SK-N-SH (cell line): Measurements from ENCODE around the gene RPL26. TPM values are rescaled to one million over a fixed set of nuclear protein-coding genes. Genes with fewer than 3 reads are reported as not detected.

Experiments
- CTCF ChIA-PET: fragments of 300-600, 350-600 bp; formaldehyde crosslinking; extraction: SDS; loops from one replicate; lab custom pipeline; 2021; lab: Yijun Ruan, JAX
- POLR2A ChIA-PET: fragments of 350-600 bp; sonication (Branson Sonifier 250); formaldehyde crosslinking; extraction: SDS; loops from one replicate; lab custom pipeline; 2020; ENCODE audit warnings: antibody characterized with exemption, inconsistent platforms; lab: Yijun Ruan, JAX
- DNase-seq: peaks from one replicate; pipeline ENCODE4 v3.0.0; 2012
- H2AFZ ChIP-seq: fragments of 200-600 bp; sonication (generic); 2 replicates; pipeline ENCODE4 v1.8.1; 2016; ENCODE audit warnings: antibody characterized with exemption, mild to moderate bottlenecking, low read depth
- H3F3A ChIP-seq: fragments of 200-600 bp; sonication (generic); replicated peaks from 2 replicates; pipeline ENCODE3; 2016; ENCODE audit warnings: antibody characterized with exemption, mild to moderate bottlenecking; ENCODE audit not compliant: insufficient read depth
- H3K27ac ChIP-seq, 2 experiments: fragments of 200-500 bp in 1 of 2; fragments of 200-600 bp in 1 of 2; sonication (Bioruptor generic) in 1 of 2; sonication (generic), shearing (Covaris generic) in 1 of 2; 2 replicates each; pipeline versions ENCODE4 v1.5.1 to v1.6.1; 2014 to 2016; ENCODE audit warnings: low read depth in 2 of 2, inconsistent platforms in 1 of 2, low read length in 1 of 2, mild to moderate bottlenecking in 1 of 2, mixed read lengths in 1 of 2
- H3K27me3 ChIP-seq: fragments of 200-600 bp; sonication (generic), shearing (Covaris generic); 2 replicates; pipeline ENCODE4 v1.6.1; 2016; ENCODE audit warnings: mixed run types; ENCODE audit not compliant: insufficient read depth
- H3K36me3 ChIP-seq, 2 experiments: fragments of 200-500 bp in 1 of 2; fragments of 200-600 bp in 1 of 2; sonication (Bioruptor generic) in 1 of 2; sonication (generic) in 1 of 2; replicated peaks in 1 of 2; 2 replicates each; pipeline versions ENCODE3 to v1.5.1; 2014 to 2016; ENCODE audit warnings: low read length in 1 of 2, mild to moderate bottlenecking in 1 of 2; ENCODE audit not compliant: insufficient read depth in 2 of 2, control insufficient read depth in 1 of 2
- H3K4me1 ChIP-seq, 2 experiments: fragments of 200-500 bp in 1 of 2; fragments of 200-600 bp in 1 of 2; sonication (Bioruptor generic) in 1 of 2; sonication (generic), shearing (Covaris generic) in 1 of 2; 2 replicates each; pipeline versions ENCODE4 v1.5.1 to v1.6.1; 2014 to 2016; ENCODE audit warnings: low read depth in 1 of 2, low read length in 1 of 2, mixed run types in 1 of 2; ENCODE audit not compliant: insufficient read depth in 2 of 2, control insufficient read depth in 1 of 2
- H3K4me2 ChIP-seq: fragments of 200-600 bp; sonication (generic), shearing (Covaris generic); 2 replicates; pipeline ENCODE4 v1.6.1; 2017; ENCODE audit warnings: mixed run types
- H3K4me3 ChIP-seq, 2 experiments: fragments of 200-500 bp in 1 of 2; fragments of 200-600 bp in 1 of 2; sonication (Bioruptor generic) in 1 of 2; sonication (generic), shearing (Covaris generic) in 1 of 2; 2 replicates each; pipeline versions ENCODE4 v1.5.1 to v1.8.1; 2014 to 2016; ENCODE audit warnings: low read depth in 2 of 2, inconsistent platforms in 1 of 2, low read length in 1 of 2, mild to moderate bottlenecking in 1 of 2, mixed read lengths in 1 of 2, moderate library complexity in 1 of 2
- H3K79me2 ChIP-seq: fragments of 200-600 bp; sonication (generic); 2 replicates; pipeline ENCODE4 v1.8.1; 2017; ENCODE audit warnings: mild to moderate bottlenecking; ENCODE audit not compliant: insufficient read depth
- H3K9ac ChIP-seq: fragments of 200-600 bp; sonication (generic); 2 replicates; pipeline ENCODE4 v1.6.1; 2017; ENCODE audit warnings: mixed run types
- H3K9me2 ChIP-seq: fragments of 200-600 bp; sonication (generic); 2 replicates; pipeline ENCODE4 v1.6.1; 2017; ENCODE audit warnings: mixed run types
- H3K9me3 ChIP-seq: fragments of 200-600 bp; sonication (generic); 2 replicates; pipeline ENCODE4 v1.6.1; 2017; ENCODE audit warnings: mixed run types, mild to moderate bottlenecking, moderate library complexity
- H4K20me1 ChIP-seq: fragments of 200-600 bp; sonication (generic); 2 replicates; pipeline ENCODE4 v1.6.1; 2017; ENCODE audit warnings: mild to moderate bottlenecking, mixed run types; ENCODE audit not compliant: insufficient read depth
- FOSL2 ChIP-seq: IDR thresholded peaks from 2 replicates; pipeline ENCODE4 v1.4.0; 2012; ENCODE audit warnings: low read depth, mild to moderate bottlenecking, moderate library complexity, borderline replicate concordance
- JUND ChIP-seq: IDR thresholded peaks from 2 replicates; pipeline ENCODE4 v1.4.0; 2012
- MEF2A ChIP-seq: IDR thresholded peaks from 2 replicates; pipeline ENCODE4 v1.4.0; 2012; ENCODE audit warnings: low read depth, borderline replicate concordance
- NFIC ChIP-seq: IDR thresholded peaks from 2 replicates; pipeline ENCODE4 v1.4.0; 2012; ENCODE audit warnings: borderline replicate concordance
- NRF1 ChIP-seq: IDR thresholded peaks from 2 replicates; pipeline ENCODE4 v1.6.1; 2012; ENCODE audit warnings: low read depth, mild to moderate bottlenecking, low read length
- POLR2AphosphoS5 ChIP-seq: IDR thresholded peaks from 2 replicates; pipeline ENCODE4 v1.6.1; 2012; ENCODE audit warnings: low read depth, low read length
- RAD21 ChIP-seq: IDR thresholded peaks from 2 replicates; pipeline ENCODE4 v1.6.1; 2012; ENCODE audit warnings: mild to moderate bottlenecking, low read length
- RFX5 ChIP-seq: IDR thresholded peaks from 2 replicates; pipeline ENCODE4 v1.6.1; 2012; ENCODE audit warnings: mild to moderate bottlenecking, improper control_type of control experiment, low read length
- SIN3A ChIP-seq: IDR thresholded peaks from 2 replicates; pipeline ENCODE4 v1.6.1; 2012; ENCODE audit warnings: low read depth, mild to moderate bottlenecking, low read length, moderate library complexity, borderline replicate concordance
- TAF1 ChIP-seq: IDR thresholded peaks from 2 replicates; pipeline ENCODE4 v1.6.1; 2012; ENCODE audit warnings: low read depth, mild to moderate bottlenecking, low read length, moderate library complexity, borderline replicate concordance
- TEAD4 ChIP-seq: IDR thresholded peaks from 2 replicates; pipeline ENCODE4 v1.4.0; 2012; ENCODE audit warnings: mild to moderate bottlenecking, borderline replicate concordance; ENCODE audit not compliant: insufficient read depth
- WGBS: methylation state at CpG from one replicate; pipeline ENCODE4 v1.1.6; 2017; ENCODE audit warnings: low lambda C conversion rate; 5-methylcytosine and 5-hydroxymethylcytosine counted together
- polyA plus RNA-seq, 3 experiments: library from polyadenylated mRNA; depleted of rRNA; stranded (reverse); fragments of >200 nt; gene quantifications; 2 replicates each; pipeline ENCODE4 v1.2.3, GENCODE V29; 2012
- TF ChIP-seq, protein P1 (sequence below): fragments of 200-600 bp; sonication (generic); IDR thresholded peaks from 2 replicates; pipeline ENCODE4 v1.6.1; 2017; ENCODE audit warnings: antibody characterized with exemption, mild to moderate bottlenecking, moderate library complexity
- TF ChIP-seq, protein P2 (sequence below): IDR thresholded peaks from 2 replicates; pipeline ENCODE4 v1.4.0; 2012; ENCODE audit warnings: low read depth, borderline replicate concordance
- TF ChIP-seq, protein P3 (sequence below): fragments of 150-350 bp; IDR thresholded peaks from 2 replicates; pipeline ENCODE4 v1.6.1; 2017; ENCODE audit warnings: antibody characterized with exemption, low read length, low read depth, borderline replicate concordance
- TF ChIP-seq, protein P4 (sequence below): IDR thresholded peaks from 2 replicates; pipeline ENCODE4 v1.6.1; 2012; ENCODE audit warnings: mild to moderate bottlenecking, low read depth, low read length, moderate library complexity
- TF ChIP-seq, protein P5 (sequence below): IDR thresholded peaks from 2 replicates; pipeline ENCODE4; 2012

RPL26 gene
- polyA plus RNA-seq, 1 of the 3 experiments (the other 2 are of a cell fraction), result 4,770 TPM

DNA sequence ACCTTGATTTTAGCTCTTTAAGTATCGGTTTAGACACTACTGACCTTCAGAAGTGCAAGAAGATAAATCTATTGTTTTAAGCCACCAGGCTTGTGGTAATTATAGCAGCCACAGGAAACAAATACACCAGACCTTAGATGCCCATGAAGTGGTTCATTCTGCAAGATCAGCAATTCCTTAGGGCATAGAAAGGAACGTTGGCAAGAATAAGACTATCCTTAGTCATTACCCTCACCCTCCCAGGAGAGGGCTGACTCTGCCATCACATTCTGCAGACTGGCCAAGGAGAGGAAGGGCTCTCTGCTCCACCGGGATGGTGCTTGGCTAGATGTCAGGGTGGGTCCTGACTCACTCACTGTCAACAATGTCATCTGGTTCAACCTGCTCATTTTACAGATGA, 38.6 kb upstream of the RPL26 start:
- Histone ChIP-seq H3K4me2 (no peak overlapping the region), H3K9me3 (no peaks in the 10 kb centered on the region), H4K20me1 (no peaks in the 10 kb centered on the region), H3K9ac (no peak overlapping the region), H3K27me3 (peaks cover 14% of the 10 kb centered on the region; the same call in 1 of the 2 replicates), H2AFZ (no peak overlapping the region), H3K9me2 (no peaks in the 10 kb centered on the region), H3K4me1 (peaks cover 0 to 3% of the 10 kb centered on the region in 2 experiments; a peak in 1 of 4 replicates), H3K27ac (no peak overlapping the region), H3K4me3 (no peak overlapping the region), H3F3A (no peaks in the 10 kb centered on the region), H3K36me3 (no peaks in the 10 kb centered on the region), H3K79me2 (no peaks in the 10 kb centered on the region)
- 50% methylated on average over 3 of the region's 3 CpGs for WGBS
- ChIA-PET CTCF (interaction anchor here (1.1 to 3.5 kb wide), 5 partner anchors 11 to 364 kb away, joined by 3 to 19 read pairs (median 14); partner anchors contain the start of gene RPL26), POLR2A (interaction anchor here (2.3 kb wide), 1 partner anchor 14 kb away, joined by 7 read pairs; the partner anchor contains the start of gene NDEL1)
- no peak for DNase-seq
- no peak for TF ChIP-seq JUND
- no peak for TF ChIP-seq NFIC
- TF ChIP-seq, protein P1, sequence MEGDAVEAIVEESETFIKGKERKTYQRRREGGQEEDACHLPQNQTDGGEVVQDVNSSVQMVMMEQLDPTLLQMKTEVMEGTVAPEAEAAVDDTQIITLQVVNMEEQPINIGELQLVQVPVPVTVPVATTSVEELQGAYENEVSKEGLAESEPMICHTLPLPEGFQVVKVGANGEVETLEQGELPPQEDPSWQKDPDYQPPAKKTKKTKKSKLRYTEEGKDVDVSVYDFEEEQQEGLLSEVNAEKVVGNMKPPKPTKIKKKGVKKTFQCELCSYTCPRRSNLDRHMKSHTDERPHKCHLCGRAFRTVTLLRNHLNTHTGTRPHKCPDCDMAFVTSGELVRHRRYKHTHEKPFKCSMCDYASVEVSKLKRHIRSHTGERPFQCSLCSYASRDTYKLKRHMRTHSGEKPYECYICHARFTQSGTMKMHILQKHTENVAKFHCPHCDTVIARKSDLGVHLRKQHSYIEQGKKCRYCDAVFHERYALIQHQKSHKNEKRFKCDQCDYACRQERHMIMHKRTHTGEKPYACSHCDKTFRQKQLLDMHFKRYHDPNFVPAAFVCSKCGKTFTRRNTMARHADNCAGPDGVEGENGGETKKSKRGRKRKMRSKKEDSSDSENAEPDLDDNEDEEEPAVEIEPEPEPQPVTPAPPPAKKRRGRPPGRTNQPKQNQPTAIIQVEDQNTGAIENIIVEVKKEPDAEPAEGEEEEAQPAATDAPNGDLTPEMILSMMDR, result no peak
- TF ChIP-seq, protein P2, sequence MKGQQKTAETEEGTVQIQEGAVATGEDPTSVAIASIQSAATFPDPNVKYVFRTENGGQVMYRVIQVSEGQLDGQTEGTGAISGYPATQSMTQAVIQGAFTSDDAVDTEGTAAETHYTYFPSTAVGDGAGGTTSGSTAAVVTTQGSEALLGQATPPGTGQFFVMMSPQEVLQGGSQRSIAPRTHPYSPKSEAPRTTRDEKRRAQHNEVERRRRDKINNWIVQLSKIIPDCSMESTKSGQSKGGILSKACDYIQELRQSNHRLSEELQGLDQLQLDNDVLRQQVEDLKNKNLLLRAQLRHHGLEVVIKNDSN, result no peak
- TF ChIP-seq, protein P3, sequence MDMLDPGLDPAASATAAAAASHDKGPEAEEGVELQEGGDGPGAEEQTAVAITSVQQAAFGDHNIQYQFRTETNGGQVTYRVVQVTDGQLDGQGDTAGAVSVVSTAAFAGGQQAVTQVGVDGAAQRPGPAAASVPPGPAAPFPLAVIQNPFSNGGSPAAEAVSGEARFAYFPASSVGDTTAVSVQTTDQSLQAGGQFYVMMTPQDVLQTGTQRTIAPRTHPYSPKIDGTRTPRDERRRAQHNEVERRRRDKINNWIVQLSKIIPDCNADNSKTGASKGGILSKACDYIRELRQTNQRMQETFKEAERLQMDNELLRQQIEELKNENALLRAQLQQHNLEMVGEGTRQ, result no peak
- TF ChIP-seq, protein P4, sequence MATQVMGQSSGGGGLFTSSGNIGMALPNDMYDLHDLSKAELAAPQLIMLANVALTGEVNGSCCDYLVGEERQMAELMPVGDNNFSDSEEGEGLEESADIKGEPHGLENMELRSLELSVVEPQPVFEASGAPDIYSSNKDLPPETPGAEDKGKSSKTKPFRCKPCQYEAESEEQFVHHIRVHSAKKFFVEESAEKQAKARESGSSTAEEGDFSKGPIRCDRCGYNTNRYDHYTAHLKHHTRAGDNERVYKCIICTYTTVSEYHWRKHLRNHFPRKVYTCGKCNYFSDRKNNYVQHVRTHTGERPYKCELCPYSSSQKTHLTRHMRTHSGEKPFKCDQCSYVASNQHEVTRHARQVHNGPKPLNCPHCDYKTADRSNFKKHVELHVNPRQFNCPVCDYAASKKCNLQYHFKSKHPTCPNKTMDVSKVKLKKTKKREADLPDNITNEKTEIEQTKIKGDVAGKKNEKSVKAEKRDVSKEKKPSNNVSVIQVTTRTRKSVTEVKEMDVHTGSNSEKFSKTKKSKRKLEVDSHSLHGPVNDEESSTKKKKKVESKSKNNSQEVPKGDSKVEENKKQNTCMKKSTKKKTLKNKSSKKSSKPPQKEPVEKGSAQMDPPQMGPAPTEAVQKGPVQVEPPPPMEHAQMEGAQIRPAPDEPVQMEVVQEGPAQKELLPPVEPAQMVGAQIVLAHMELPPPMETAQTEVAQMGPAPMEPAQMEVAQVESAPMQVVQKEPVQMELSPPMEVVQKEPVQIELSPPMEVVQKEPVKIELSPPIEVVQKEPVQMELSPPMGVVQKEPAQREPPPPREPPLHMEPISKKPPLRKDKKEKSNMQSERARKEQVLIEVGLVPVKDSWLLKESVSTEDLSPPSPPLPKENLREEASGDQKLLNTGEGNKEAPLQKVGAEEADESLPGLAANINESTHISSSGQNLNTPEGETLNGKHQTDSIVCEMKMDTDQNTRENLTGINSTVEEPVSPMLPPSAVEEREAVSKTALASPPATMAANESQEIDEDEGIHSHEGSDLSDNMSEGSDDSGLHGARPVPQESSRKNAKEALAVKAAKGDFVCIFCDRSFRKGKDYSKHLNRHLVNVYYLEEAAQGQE, result no peak
- no peak for TF ChIP-seq TEAD4
- no peak for TF ChIP-seq RFX5
- no peak for TF ChIP-seq NRF1
- no peak for TF ChIP-seq TAF1
- no peak for TF ChIP-seq SIN3A
- TF ChIP-seq, protein P5, sequence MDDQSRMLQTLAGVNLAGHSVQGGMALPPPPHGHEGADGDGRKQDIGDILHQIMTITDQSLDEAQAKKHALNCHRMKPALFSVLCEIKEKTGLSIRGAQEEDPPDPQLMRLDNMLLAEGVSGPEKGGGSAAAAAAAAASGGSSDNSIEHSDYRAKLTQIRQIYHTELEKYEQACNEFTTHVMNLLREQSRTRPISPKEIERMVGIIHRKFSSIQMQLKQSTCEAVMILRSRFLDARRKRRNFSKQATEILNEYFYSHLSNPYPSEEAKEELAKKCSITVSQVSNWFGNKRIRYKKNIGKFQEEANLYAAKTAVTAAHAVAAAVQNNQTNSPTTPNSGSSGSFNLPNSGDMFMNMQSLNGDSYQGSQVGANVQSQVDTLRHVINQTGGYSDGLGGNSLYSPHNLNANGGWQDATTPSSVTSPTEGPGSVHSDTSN, result no peak
- TF ChIP-seq FOSL2, result no peak
- no peak for TF ChIP-seq RAD21
- no peak for TF ChIP-seq MEF2A
- TF ChIP-seq POLR2AphosphoS5, result no peak
- TF ChIP-seq, all 33 proteins: peak for 0
